Measurements from ENCODE around the gene EAF1. TPM values are rescaled to one million over a fixed set of nuclear protein-coding genes. Genes with fewer than 3 reads are reported as not detected.
"Not testable (repeated sequence)": the region's sequence is repeated elsewhere in the genome, so short reads cannot be mapped to it uniquely, and the experiment has no call there.

EAF1 gene
- total RNA-seq, 1 experiment from 2014 or later = 15.8 TPM

- no peak for DNase-seq (ENCODE audit: low spot score)
These were observed 24.8 kb downstream of the EAF1 start for GRCh38 chr3:15452156-15452555.

GRCh38 chr3:15452961-15453360 is 25.6 kb downstream of the EAF1 start:
- no peak for DNase-seq (ENCODE audit: low spot score)

GRCh38 chr3:15453501-15453900 is 26.1 kb downstream of the EAF1 start:
- no peak for DNase-seq (ENCODE audit: low spot score)

GRCh38 chr3:15453991-15454625 is 26.7 kb downstream of the EAF1 start:
- no peak for DNase-seq (ENCODE audit: low spot score)

- no peak for DNase-seq (ENCODE audit: low spot score)
These were observed 27.6 kb downstream of the EAF1 start for GRCh38 chr3:15454965-15455364.

- no peak for DNase-seq (ENCODE audit: low spot score)
These were observed 28.4 kb downstream of the EAF1 start for GRCh38 chr3:15455756-15456155.

GRCh38 chr3:15456321-15456720 is 28.9 kb downstream of the EAF1 start:
- no peak for DNase-seq (ENCODE audit: low spot score)

- not testable (repeated sequence) for DNase-seq (ENCODE audit: low spot score)
These were observed 29.5 kb downstream of the EAF1 start for GRCh38 chr3:15456915-15457314.

GRCh38 chr3:15458212-15458780 is 30.9 kb downstream of the EAF1 start:
- no peak for DNase-seq (ENCODE audit: low spot score)

GRCh38 chr3:15460891-15461531 is 33.6 kb downstream of the EAF1 start:
- DNase-seq (ENCODE audit: low spot score) = no peak

- DNase-seq (ENCODE audit: low spot score) = no peak
These were observed 35.1 kb downstream of the EAF1 start for GRCh38 chr3:15462451-15462850.

GRCh38 chr3:15465876-15466585 is 38.6 kb downstream of the EAF1 start:
- no peak for DNase-seq (ENCODE audit: low spot score)

- DNase-seq (ENCODE audit: low spot score) = no peak
These were observed 40.1 kb downstream of the EAF1 start for GRCh38 chr3:15467227-15468181.

GRCh38 chr3:15470261-15470660 is 42.9 kb downstream of the EAF1 start:
- no peak for DNase-seq (ENCODE audit: low spot score)

GRCh38 chr3:15470849-15471248 is 43.5 kb downstream of the EAF1 start:
- DNase-seq (ENCODE audit: low spot score) = no peak

- DNase-seq (ENCODE audit: low spot score) = no peak
These were observed 44.5 kb downstream of the EAF1 start for GRCh38 chr3:15471861-15472260.

- no peak for DNase-seq (ENCODE audit: low spot score)
These were observed 47.8 kb downstream of the EAF1 start for GRCh38 chr3:15475161-15475560.

- DNase-seq (ENCODE audit: low spot score) = no peak
These were observed 49.0 kb downstream of the EAF1 start for GRCh38 chr3:15476378-15476777.

GRCh38 chr3:15477951-15478639 is 50.7 kb downstream of the EAF1 start:
- DNase-seq (ENCODE audit: low spot score) = no peak

GRCh38 chr3:15478640-15478979 is 51.2 kb downstream of the EAF1 start:
- DNase-seq (ENCODE audit: low spot score) = no peak
